ENCODE measurements around the gene OR6N1.

GRCh38 chr1:158754420-158754819 is 17.6 kb downstream of the OR6N1 start, which contains the start of gene OR6K6:
- TF ChIP-seq CTCF (IDR thresholded peaks at IDR 0.05) (no peak), POLR2A (IDR thresholded peaks at IDR 0.05) (no peak), EP300 (IDR thresholded peaks at IDR 0.05) (no peak)

Measured in tibial nerve (tissue), 4 donors.